Smooth muscle cell (in vitro differentiated cells): Measurements from ENCODE around the gene ATRNL1. TPM values are rescaled to one million over a fixed set of nuclear protein-coding genes. Genes with fewer than 3 reads are reported as not detected.
A peak's percentile ranks its signal among the peaks of the same experiment; 100 is the strongest.

Experiments
- DNase-seq: peaks from one replicate; lab custom pipeline; 2025; ENCODE audit not compliant: unreplicated experiment; lab: John Stamatoyannopoulos, UW
- H2AFZ ChIP-seq: fragments of 200-600 bp; sonication (generic); 2 replicates; pipeline ENCODE4 v1.6.0; 2016; ENCODE audit warnings: antibody characterized with exemption, low read depth, mild to moderate bottlenecking
- H3F3A ChIP-seq: fragments of 200-600 bp; sonication (generic); 2 replicates; pipeline ENCODE4 v1.6.0; 2017; ENCODE audit warnings: antibody characterized with exemption, low read depth
- H3K27ac ChIP-seq: fragments of 200-600 bp; sonication (generic); 2 replicates; pipeline ENCODE4 v1.5.1; 2016; ENCODE audit warnings: low read depth, mild to moderate bottlenecking
- H3K27me3 ChIP-seq: fragments of 200-600 bp; sonication (generic); 2 replicates; pipeline ENCODE4 v1.6.1; 2016; ENCODE audit warnings: low read depth, mild to moderate bottlenecking
- H3K36me3 ChIP-seq: fragments of 200-600 bp; sonication (generic); 2 replicates; pipeline ENCODE4 v1.5.1; 2016; ENCODE audit warnings: low read depth
- H3K4me1 ChIP-seq: fragments of 200-600 bp; sonication (generic); 2 replicates; pipeline ENCODE4 v1.5.1; 2016; ENCODE audit warnings: low read depth
- H3K4me2 ChIP-seq: fragments of 200-600 bp; sonication (generic); 2 replicates; pipeline ENCODE4 v1.6.0; 2016; ENCODE audit warnings: mild to moderate bottlenecking
- H3K4me3 ChIP-seq: fragments of 200-600 bp; sonication (generic); 2 replicates; pipeline ENCODE4 v1.5.1; 2016; ENCODE audit warnings: mild to moderate bottlenecking
- H3K79me2 ChIP-seq: fragments of 200-600 bp; sonication (generic); 2 replicates; pipeline ENCODE4 v1.6.0; 2016; ENCODE audit warnings: low read depth, mild to moderate bottlenecking
- H3K9ac ChIP-seq: fragments of 200-600 bp; sonication (generic); 2 replicates; pipeline ENCODE4 v1.6.0; 2016; ENCODE audit warnings: low read depth
- H3K9me3 ChIP-seq: fragments of 200-600 bp; sonication (generic); replicated peaks from 2 replicates; pipeline ENCODE4 v1.5.1; 2016; ENCODE audit warnings: low read depth
- H4K20me1 ChIP-seq: fragments of 200-600 bp; sonication (generic); 2 replicates; pipeline ENCODE4 v1.6.0; 2016; ENCODE audit warnings: low read depth
- CTCF ChIP-seq: fragments of 200-600 bp; sonication (generic); IDR thresholded peaks from 2 replicates; pipeline ENCODE4 v1.5.1; 2017; ENCODE audit warnings: borderline replicate concordance, mild to moderate bottlenecking, antibody characterized with exemption; ENCODE audit not compliant: insufficient read depth, poor library complexity, severe bottlenecking
- WGBS: methylation state at CpG from one replicate; pipeline ENCODE4 v1.1.7; 2016; ENCODE audit warnings: low lambda C conversion rate; 5-methylcytosine and 5-hydroxymethylcytosine counted together
- polyA plus RNA-seq: library from polyadenylated mRNA; unstranded; fragments of >200 nt; fragmentation: Nextera tagmentation; extraction: Ambion mirVana; gene quantifications from 2 replicates; pipeline ENCODE4 v1.2.1, GENCODE V29; 2016
- total RNA-seq: library from RNA; depleted of rRNA; stranded (reverse); fragments of >200 nt; gene quantifications from 2 replicates; pipeline ENCODE4 v1.2.3, GENCODE V29; 2014

ATRNL1 gene
- total and polyA plus RNA-seq, 2 experiments from 2014 or later, result 2.7 to 14.9 TPM

- TF ChIP-seq CTCF, result no peak
- no peaks in the 10 kb centered on the region for H3K4me1 ChIP-seq
- H3K4me3 ChIP-seq, result no peak overlapping the region
- H2AFZ ChIP-seq, result no peak overlapping the region
- no peaks in the 10 kb centered on the region for H3F3A ChIP-seq
- no peaks in the 10 kb centered on the region for H3K9me3 ChIP-seq
- no peak overlapping the region for H3K4me2 ChIP-seq
- no peaks in the 10 kb centered on the region for H3K36me3 ChIP-seq
- no peak for DNase-seq
- peaks cover 3% of the 10 kb centered on the region for H3K27me3 ChIP-seq
- WGBS, result 85% methylated on average over 7 of the region's 7 CpGs
- H3K9ac ChIP-seq, result no peak overlapping the region
- H4K20me1 ChIP-seq, result no peaks in the 10 kb centered on the region
- H3K27ac ChIP-seq, result no peak overlapping the region
- H3K79me2 ChIP-seq, result no peaks in the 10 kb centered on the region
Measured at GRCh38 chr10:115895166-115895565, 802.0 kb downstream of the ATRNL1 start.

- no peaks in the 10 kb centered on the region for H3K9me3 ChIP-seq
- DNase-seq, result no peak
- H3K4me2 ChIP-seq, result no peak overlapping the region
- H3K36me3 ChIP-seq, result no peaks in the 10 kb centered on the region
- TF ChIP-seq CTCF, result no peak
- no peak overlapping the region for H3K9ac ChIP-seq
- WGBS, result 80% methylated on average over 3 of the region's 3 CpGs
- H2AFZ ChIP-seq, result no peak overlapping the region
- no peak overlapping the region for H3K27ac ChIP-seq
- no peaks in the 10 kb centered on the region for H3F3A ChIP-seq
- H3K79me2 ChIP-seq, result no peaks in the 10 kb centered on the region
- H3K4me1 ChIP-seq, result peaks cover 2% of the 10 kb centered on the region
- H4K20me1 ChIP-seq, result no peaks in the 10 kb centered on the region
- no peaks in the 10 kb centered on the region for H3K27me3 ChIP-seq
- H3K4me3 ChIP-seq, result no peak overlapping the region
Measured at GRCh38 chr10:115898242-115898641, 805.1 kb downstream of the ATRNL1 start.

GRCh38 chr10:115902596-115902995, 809.4 kb downstream of the ATRNL1 start:
- no peak for TF ChIP-seq CTCF

GRCh38 chr10:115903207-115903606, 810.0 kb downstream of the ATRNL1 start:
- Histone ChIP-seq H3K9me3 (no peaks in the 10 kb centered on the region), H3K27me3 (no peaks in the 10 kb centered on the region), H3K9ac (no peak overlapping the region), H2AFZ (no peak overlapping the region), H3K27ac (no peak overlapping the region), H3K79me2 (no peaks in the 10 kb centered on the region), H3K4me3 (no peak overlapping the region), H4K20me1 (no peaks in the 10 kb centered on the region), H3F3A (no peaks in the 10 kb centered on the region), H3K4me1 (peaks cover 3% of the 10 kb centered on the region), H3K4me2 (peak overlapping the region; percentile 8), H3K36me3 (no peaks in the 10 kb centered on the region)
- TF ChIP-seq CTCF, result no peak
- 68% methylated on average over 1 of the region's 1 CpG for WGBS
- no peak for DNase-seq

More at GRCh38 chr10:115902596-115902995, 809.4 kb downstream of the ATRNL1 start:
- Histone ChIP-seq H3F3A (no peaks in the 10 kb centered on the region), H3K4me1 (peaks cover 3% of the 10 kb centered on the region), H3K79me2 (no peaks in the 10 kb centered on the region), H2AFZ (no peak overlapping the region), H3K4me2 (no peak overlapping the region), H3K9ac (no peak overlapping the region), H3K36me3 (no peaks in the 10 kb centered on the region), H3K27me3 (no peaks in the 10 kb centered on the region), H4K20me1 (no peaks in the 10 kb centered on the region), H3K4me3 (no peak overlapping the region), H3K27ac (no peak overlapping the region), H3K9me3 (no peaks in the 10 kb centered on the region)
- WGBS, result 77% methylated on average over 5 of the region's 5 CpGs
- no peak for DNase-seq
